ENCODE results near the gene TAF1A. TPM values are rescaled to one million over a fixed set of nuclear protein-coding genes. Genes with fewer than 3 reads are reported as not detected.

The TAF1A gene
- total RNA-seq, 1 donor from 2014 or later: 6.5 TPM

- no peak for DNase-seq
Observed at GRCh38 chr1:222594789-222595188, 5.1 kb upstream of the TAF1A start.

GRCh38 chr1:222592171-222592570 lies 2.4 kb upstream of the TAF1A start:
- no peak for DNase-seq

GRCh38 chr1:222588135-222588534 lies 1.6 kb downstream of the TAF1A start:
- no peak for DNase-seq

- no peak for DNase-seq
Observed at GRCh38 chr1:222586842-222587241, 2.9 kb downstream of the TAF1A start.

GRCh38 chr1:222583079-222583478 lies 6.7 kb downstream of the TAF1A start:
- DNase-seq: no peak

GRCh38 chr1:222582099-222582774 lies 7.5 kb downstream of the TAF1A start:
- peak; percentile 73 for DNase-seq

- DNase-seq: no peak
Observed at GRCh38 chr1:222579316-222579715, 10.4 kb downstream of the TAF1A start.

- no peak for DNase-seq
Observed at GRCh38 chr1:222570837-222571236, 18.9 kb downstream of the TAF1A start.

- DNase-seq: no peak
Observed at GRCh38 chr1:222561656-222562055, 28.1 kb downstream of the TAF1A start.

GRCh38 chr1:222557574-222557973 lies 32.2 kb downstream of the TAF1A start:
- no peak for DNase-seq

GRCh38 chr1:222557148-222557547 lies 32.6 kb downstream of the TAF1A start:
- peak; percentile 40 for DNase-seq

GRCh38 chr1:222555992-222556615 lies 33.6 kb downstream of the TAF1A start:
- DNase-seq: no peak

GRCh38 chr1:222554177-222554576 lies 35.6 kb downstream of the TAF1A start:
- no peak for DNase-seq

- no peak for DNase-seq
Observed at GRCh38 chr1:222552882-222553281, 36.9 kb downstream of the TAF1A start.

GRCh38 chr1:222547944-222548671 lies 41.6 kb downstream of the TAF1A start, which contains the start of gene HHIPL2:
HHIPL2 (minus strand) TSS chr1:222548104; CDS start chr1:222548044, 60 bp downstream.
- DNase-seq: no peak

GRCh38 chr1:222547260-222547614 lies 42.5 kb downstream of the TAF1A start:
- DNase-seq: no peak

GRCh38 chr1:222546548-222547259 lies 43.0 kb downstream of the TAF1A start:
- no peak for DNase-seq

GRCh38 chr1:222546091-222546490 lies 43.6 kb downstream of the TAF1A start:
- DNase-seq: no peak

- DNase-seq: no peak
Observed at GRCh38 chr1:222543817-222544216, 45.9 kb downstream of the TAF1A start.

- no peak for DNase-seq
Observed at GRCh38 chr1:222540598-222540995, 49.1 kb downstream of the TAF1A start.

GRCh38 chr1:222539951-222540597 lies 49.7 kb downstream of the TAF1A start:
- DNase-seq: no peak

GRCh38 chr1:222535455-222535854 lies 54.3 kb downstream of the TAF1A start:
- no peak for DNase-seq

- no peak for DNase-seq
Observed at GRCh38 chr1:222530852-222531251, 58.9 kb downstream of the TAF1A start.

Measured in dermis blood vessel endothelial cell (primary cell).